SKM-1 (cell line): ENCODE results near the gene TRDN.

Experiments used
- DNase-seq: peaks from one replicate; lab custom pipeline; 2025; ENCODE audit not compliant: unreplicated experiment; lab: John Stamatoyannopoulos, UW

Gene TRDN

DNA sequence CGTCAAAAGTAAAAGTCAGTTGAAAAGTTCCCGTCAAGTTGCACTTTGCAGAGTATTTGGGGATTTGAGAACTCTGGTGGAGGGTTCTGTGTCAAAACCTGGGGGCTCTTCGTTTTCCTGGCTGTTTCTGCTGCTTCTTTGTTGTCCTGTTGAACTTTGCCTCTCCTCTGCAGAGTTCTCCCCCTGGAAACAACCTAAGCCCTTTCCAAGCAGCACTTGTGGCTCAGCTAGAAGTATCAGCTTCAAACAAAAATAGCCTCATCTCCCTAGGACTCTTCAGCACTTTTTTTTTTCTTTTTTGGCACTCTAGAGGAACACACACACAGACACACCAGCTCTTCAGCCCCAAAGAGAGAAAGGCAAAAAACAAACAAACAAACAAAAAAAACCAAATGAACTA lies at the start of gene TRDN:
TRDN (minus strand) TSS at position 169 of the 400 bp plus-strand sequence. CDS start 175 bp downstream, outside the sequence.
- DNase-seq: no peak

DNA sequence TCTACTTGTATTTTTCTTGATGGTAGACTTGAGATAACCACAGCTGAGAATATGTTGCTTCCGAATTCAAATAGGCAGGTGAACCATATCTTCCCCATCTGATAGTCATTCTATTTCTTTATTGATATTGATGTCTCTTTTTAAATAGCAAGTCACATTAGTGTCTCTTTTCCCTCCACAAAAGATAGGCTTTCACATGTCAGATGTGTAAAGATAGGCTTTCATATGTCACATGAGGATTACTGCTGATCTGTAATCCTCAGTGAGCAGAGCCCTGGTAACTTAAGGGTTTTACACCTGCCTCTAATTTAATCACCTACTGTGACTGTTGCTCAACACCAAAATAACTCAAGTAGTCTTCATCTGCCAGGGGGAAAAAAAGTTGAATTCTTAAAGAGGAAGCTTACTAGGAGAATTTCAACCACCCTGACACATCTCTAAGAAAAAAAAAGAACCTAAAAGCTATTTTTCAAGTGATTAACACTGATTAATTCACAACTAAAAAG lies 45.3 kb upstream of the TRDN start:
- DNase-seq: no peak

- DNase-seq: no peak
These were observed 41.1 kb upstream of the TRDN start for GRCh38 chr6:123677897-123678296.

DNA sequence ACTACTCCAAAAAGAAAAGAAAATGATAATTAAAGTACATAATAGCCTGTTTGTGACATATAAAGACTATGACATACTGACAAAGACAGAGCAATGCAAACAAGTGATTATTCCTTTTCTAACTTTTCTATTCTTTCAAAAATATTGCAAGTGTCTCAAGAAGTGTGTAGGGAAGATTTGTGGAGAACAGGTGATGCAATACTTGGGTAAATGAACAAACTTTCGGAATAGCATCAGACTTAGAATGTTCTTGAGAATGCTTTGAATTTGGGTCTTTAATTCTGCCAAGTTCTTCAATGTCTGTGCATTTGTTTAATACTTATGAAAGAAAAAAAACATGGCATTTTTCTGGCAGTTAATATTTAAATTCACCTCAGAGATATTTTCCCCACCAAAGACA lies 40.0 kb upstream of the TRDN start:
- DNase-seq: no peak

DNA sequence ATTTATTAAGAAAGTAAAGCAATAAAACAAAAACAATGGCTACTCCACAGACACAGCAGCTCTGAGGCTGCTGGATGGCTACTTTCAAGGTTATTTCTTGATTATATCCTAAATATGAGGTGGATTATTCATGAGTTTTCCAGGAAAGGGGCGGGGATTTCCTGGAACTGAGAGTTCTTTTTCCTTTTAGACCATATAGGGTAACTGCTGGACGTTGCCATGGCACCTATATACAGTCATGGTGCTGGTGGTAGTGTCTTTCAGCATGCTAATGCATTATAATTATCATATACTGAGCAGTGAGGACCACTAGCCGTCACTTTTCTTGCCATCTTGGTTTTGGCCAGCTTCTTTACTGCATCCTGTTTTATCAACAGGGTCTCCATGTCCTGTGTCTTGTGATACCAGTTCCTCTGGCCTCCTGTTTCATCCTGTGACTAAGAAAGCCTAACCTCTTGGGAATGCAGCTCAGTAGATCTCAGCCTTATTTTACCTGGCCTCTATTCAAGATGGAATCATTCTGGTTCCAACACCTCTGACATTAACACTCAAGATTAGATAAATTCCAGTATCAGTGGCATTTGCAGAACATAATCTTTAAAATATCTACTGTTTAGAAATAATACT lies 32.3 kb upstream of the TRDN start:
- DNase-seq: no peak

DNA sequence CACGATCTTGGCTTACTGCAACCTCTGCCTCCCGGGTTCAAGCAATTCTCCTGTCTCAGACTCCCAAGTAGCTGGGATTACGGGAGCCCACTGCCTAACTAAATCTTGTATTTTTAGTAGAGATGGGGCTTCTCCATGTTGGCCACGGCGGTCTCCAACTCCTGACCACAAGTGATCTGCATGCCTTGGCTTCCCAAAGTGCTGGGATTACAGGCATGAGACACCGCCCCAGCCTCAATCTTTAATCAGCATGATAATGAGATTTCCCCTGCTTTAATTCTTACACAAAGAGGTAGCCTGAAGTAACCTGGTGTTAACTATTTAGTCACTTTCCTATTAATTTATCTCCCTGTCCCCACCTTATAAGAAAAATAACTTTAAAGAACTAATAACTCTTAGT lies 31.3 kb upstream of the TRDN start:
- DNase-seq: no peak

GRCh38 chr6:123663436-123663835 lies 26.7 kb upstream of the TRDN start:
- no peak for DNase-seq

- no peak for DNase-seq
These were observed 26.0 kb upstream of the TRDN start for GRCh38 chr6:123662757-123663156.

- no peak for DNase-seq
These were observed 24.5 kb upstream of the TRDN start for GRCh38 chr6:123661105-123661891.

DNA sequence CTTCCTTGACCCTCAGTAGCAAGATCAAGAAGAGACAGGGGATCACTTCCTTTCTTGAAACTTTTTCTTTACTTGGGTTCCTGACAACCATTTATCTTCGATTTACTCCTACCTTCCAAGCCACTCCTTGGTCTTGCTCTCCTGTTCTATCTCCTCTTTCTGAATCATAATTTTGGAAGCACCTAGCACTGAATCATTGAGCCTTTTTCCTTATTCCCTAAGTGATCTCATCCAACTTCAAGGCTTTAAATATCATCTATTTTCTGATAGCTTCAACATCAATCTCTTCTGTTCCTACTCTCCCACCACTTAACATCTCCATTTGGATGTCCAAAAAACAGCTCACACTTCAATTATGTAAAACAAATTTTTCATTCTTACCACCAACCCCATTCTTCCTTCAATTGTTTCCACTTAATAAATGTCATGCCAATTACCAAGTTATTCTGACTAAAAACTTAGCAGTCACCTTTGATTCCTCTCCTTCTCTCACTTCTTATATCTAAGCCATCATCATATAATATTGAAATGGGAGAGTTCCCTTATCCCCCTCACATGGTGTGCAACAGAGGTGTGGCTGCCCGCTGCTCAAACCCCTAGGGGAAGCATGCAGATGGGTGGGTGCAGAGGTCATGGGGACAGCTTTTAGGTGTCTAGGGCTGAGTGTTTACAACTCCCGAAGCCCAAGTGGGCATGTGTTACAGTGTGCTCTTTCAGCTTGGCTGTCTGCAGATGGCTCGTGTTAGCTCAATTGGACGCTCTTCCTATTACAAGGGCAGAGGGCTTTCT lies 23.4 kb upstream of the TRDN start:
- no peak for DNase-seq

- DNase-seq: no peak
These were observed 22.1 kb upstream of the TRDN start for GRCh38 chr6:123658848-123659247.

DNA sequence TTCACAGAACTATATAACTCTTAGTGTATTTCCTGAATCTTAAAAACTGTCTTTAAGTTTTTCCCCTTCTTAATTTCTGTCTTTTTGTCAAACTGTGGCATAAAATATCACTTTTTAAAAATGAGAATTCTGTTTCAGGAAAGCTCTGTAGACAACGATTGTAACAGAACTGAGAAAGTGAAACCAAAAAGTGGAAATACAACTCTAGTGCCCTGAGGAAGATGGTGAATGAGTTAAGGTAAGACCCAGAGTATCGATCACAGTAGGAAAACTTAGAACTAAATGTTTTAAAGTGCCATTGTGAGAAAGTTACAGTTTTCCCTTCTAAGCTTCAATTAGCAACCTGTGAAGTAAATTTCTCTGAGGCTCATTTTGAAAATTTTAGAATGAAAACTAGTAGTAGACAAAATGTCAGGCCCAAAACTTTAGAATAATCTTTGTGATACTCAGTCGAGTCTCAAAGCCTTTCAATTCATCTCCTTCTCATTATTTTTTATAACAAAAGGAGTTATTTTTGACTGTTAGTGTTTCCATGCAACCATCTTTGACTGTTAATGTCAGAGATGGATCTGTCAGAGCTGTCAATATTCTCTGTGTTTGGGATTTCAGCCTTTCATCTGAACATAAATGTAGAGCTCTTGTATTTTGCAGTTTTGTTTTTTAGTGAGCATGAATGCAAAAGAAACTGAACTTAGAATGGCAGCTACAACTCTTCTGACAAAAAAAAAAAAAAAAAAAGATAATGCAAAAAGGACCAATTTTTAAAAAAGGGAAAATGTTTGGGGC lies 19.0 kb upstream of the TRDN start:
- DNase-seq: no peak

- no peak for DNase-seq
These were observed 12.0 kb upstream of the TRDN start for GRCh38 chr6:123648723-123649122.

GRCh38 chr6:123648020-123648580 lies 11.3 kb upstream of the TRDN start:
- DNase-seq: no peak

GRCh38 chr6:123641497-123641896 lies 4.7 kb upstream of the TRDN start:
- DNase-seq: no peak

DNA sequence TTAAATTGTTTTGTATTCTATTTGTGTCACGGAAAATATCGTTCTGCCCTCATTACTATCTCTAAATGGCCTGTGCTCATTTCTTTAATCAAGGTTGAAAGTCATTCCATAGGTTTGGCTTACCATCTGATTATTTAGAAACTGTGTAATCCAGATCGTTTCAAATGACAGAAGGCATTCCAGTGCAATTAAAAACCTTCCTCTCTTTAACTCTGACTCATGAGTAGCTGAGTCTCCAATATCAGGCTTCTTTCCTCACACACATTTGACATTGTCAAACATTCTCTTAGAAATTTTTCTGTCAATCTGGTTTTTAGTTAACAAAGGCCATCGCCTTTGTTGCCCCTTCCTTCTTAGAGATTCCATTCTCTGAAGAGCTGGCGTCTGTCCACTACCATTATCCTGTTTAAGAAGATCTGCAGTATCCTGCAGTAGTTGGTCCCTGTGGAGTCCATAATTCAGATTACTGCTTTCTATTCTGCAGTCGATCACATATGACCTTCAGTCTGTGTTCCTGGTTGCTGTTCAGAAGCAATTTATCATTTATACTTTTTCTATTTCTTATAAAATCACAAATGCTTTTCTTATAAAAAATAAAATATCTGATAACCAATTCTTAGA lies 3.9 kb upstream of the TRDN start:
- DNase-seq: no peak

- no peak for DNase-seq
These were observed 2.1 kb upstream of the TRDN start for GRCh38 chr6:123638865-123639264.

- DNase-seq: no peak
These were observed 468 bp downstream of the TRDN start for GRCh38 chr6:123636282-123636681.

- DNase-seq: no peak
These were observed 1.2 kb downstream of the TRDN start for GRCh38 chr6:123635567-123635966.

DNA sequence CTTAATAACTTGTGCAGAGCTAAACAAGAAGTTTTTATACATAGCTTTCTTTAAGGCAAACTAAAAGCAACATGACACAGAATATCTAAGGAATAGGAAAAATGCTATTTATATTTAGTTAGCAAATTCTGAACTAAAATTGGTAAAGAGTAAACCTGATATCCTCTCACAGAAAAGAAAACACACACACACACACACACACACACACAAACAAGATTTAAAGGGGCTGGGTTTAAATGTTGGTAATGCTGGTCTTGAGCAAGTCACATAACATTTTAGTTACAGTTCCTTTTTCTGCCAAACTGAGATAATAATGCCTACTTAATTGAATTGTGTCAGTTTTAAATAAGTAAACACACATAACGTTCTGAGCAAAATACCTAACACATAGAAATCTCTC lies 1.6 kb downstream of the TRDN start:
- DNase-seq: no peak
